Epithelial cell of prostate (primary cell): ENCODE measurements around the gene TUSC2.

Experiments
- DNase-seq: peaks from one replicate; pipeline ENCODE4 v3.0.0-alpha.2; 2011; ENCODE audit warnings: low read depth, low spot score
- H3K27ac ChIP-seq: fragments of 450-650 bp; 2 replicates; pipeline ENCODE4 v1.5.1; 2017; ENCODE audit warnings: mild to moderate bottlenecking

TUSC2 gene

GRCh38 chr3:50338965-50339364 lies 10.9 kb upstream of the TUSC2 start:
- no peak for DNase-seq
- no peak overlapping the region for H3K27ac ChIP-seq

- H3K27ac ChIP-seq: peak overlapping the region; percentile 93
- peak; percentile 95 for DNase-seq
Measured at GRCh38 chr3:50337175-50337861, 9.3 kb upstream of the TUSC2 start.

- H3K27ac ChIP-seq: peak overlapping the region; percentile 93
- DNase-seq: no peak
Measured at GRCh38 chr3:50336452-50337174, 8.6 kb upstream of the TUSC2 start.

GRCh38 chr3:50334339-50335075 lies 6.5 kb upstream of the TUSC2 start:
- H3K27ac ChIP-seq: peak overlapping the region; percentile 93
- DNase-seq: no peak

- peak overlapping the region; percentile 93 for H3K27ac ChIP-seq
- DNase-seq: no peak
Measured at GRCh38 chr3:50333744-50334328, 5.8 kb upstream of the TUSC2 start.

GRCh38 chr3:50331364-50331907 lies 3.4 kb upstream of the TUSC2 start:
- no peak overlapping the region for H3K27ac ChIP-seq
- no peak for DNase-seq

- no peak overlapping the region for H3K27ac ChIP-seq
- no peak for DNase-seq
Measured at GRCh38 chr3:50330330-50330729, 2.3 kb upstream of the TUSC2 start.

- H3K27ac ChIP-seq: no peak overlapping the region
Measured at GRCh38 chr3:50327129-50327528, 894 bp downstream of the TUSC2 start.

GRCh38 chr3:50326182-50326541 lies 1.9 kb downstream of the TUSC2 start:
- no peak for DNase-seq
- no peak overlapping the region for H3K27ac ChIP-seq

More at GRCh38 chr3:50327129-50327528, 894 bp downstream of the TUSC2 start:
- DNase-seq: no peak

- DNase-seq: no peak
- H3K27ac ChIP-seq: no peak overlapping the region
Measured at GRCh38 chr3:50325497-50326181, 2.4 kb downstream of the TUSC2 start.

GRCh38 chr3:50325113-50325480 lies 2.9 kb downstream of the TUSC2 start:
- H3K27ac ChIP-seq: no peak overlapping the region
- no peak for DNase-seq

GRCh38 chr3:50324351-50325112 lies 3.5 kb downstream of the TUSC2 start:
- DNase-seq: no peak
- H3K27ac ChIP-seq: no peak overlapping the region

- no peak for DNase-seq
- no peak overlapping the region for H3K27ac ChIP-seq
Measured at GRCh38 chr3:50323614-50324199, 4.3 kb downstream of the TUSC2 start.

GRCh38 chr3:50323092-50323600 lies 4.9 kb downstream of the TUSC2 start:
- no peak overlapping the region for H3K27ac ChIP-seq
- no peak for DNase-seq

- DNase-seq: no peak
Measured at GRCh38 chr3:50322386-50323091, 5.5 kb downstream of the TUSC2 start, which contains the start of gene HYAL2. TSS of gene HYAL2 (minus strand) at chr3:50322745. CDS start at chr3:50320489, 2,256 bp downstream.

GRCh38 chr3:50322115-50322385 lies 6.0 kb downstream of the TUSC2 start:
- no peak for DNase-seq
- no peak overlapping the region for H3K27ac ChIP-seq

More at GRCh38 chr3:50322386-50323091, 5.5 kb downstream of the TUSC2 start, which contains the start of gene HYAL2:
- H3K27ac ChIP-seq: peak within 1 kb of the TSS; percentile 76

GRCh38 chr3:50321336-50322114 lies 6.5 kb downstream of the TUSC2 start:
- no peak for DNase-seq
- H3K27ac ChIP-seq: peak overlapping the region; percentile 76
